Muscle of leg (tissue), 11 donors: Measurements from ENCODE around the gene CALML5. TPM values are rescaled to one million over a fixed set of nuclear protein-coding genes. Genes with fewer than 3 reads are reported as not detected.

ENCODE experiments used
- DNase-seq: peaks from one replicate; pipeline ENCODE4 v3.0.0; 2013
- H3K27ac ChIP-seq: one replicate; pipeline ENCODE4 v1.5.1; 2013; ENCODE audit warnings: mild to moderate bottlenecking, low read length, control low read depth
- H3K27me3 ChIP-seq: one replicate; pipeline ENCODE4 v1.6.1; 2013; ENCODE audit warnings: low read length; ENCODE audit not compliant: control insufficient read depth, insufficient read depth
- H3K36me3 ChIP-seq: one replicate; pipeline ENCODE4 v1.6.1; 2013; ENCODE audit warnings: low read length; ENCODE audit not compliant: control insufficient read depth, insufficient read depth
- H3K4me1 ChIP-seq: one replicate; pipeline ENCODE4 v1.6.1; 2013; ENCODE audit warnings: low read length; ENCODE audit not compliant: control insufficient read depth, insufficient read depth
- H3K4me3 ChIP-seq: one replicate; pipeline ENCODE4 v1.5.1; 2013; ENCODE audit warnings: low read length, control low read depth
- H3K9me3 ChIP-seq: replicated peaks from 2 replicates; pipeline ENCODE4 v1.6.1; 2013; ENCODE audit warnings: low read depth, low read length; ENCODE audit not compliant: control insufficient read depth
- WGBS: methylation state at CpG from one replicate; pipeline ENCODE4 v1.1.5; 2013; ENCODE audit warnings: missing lambda C conversion rate; ENCODE audit not compliant: insufficient coverage; 5-methylcytosine and 5-hydroxymethylcytosine counted together
- polyA plus RNA-seq, 8 donors: library from polyadenylated mRNA; unstranded; fragments of 120-200 nt; gene quantifications; one replicate each; pipeline versions ENCODE4 v1.2.1 to v1.2.3, GENCODE V29; 2013; ENCODE audit warnings: inconsistent platforms in 1 of 8, low replicate concordance in 1 of 8; ENCODE audit not compliant: insufficient read length in 8 of 8, insufficient read depth in 1 of 8
- total RNA-seq: library from RNA; stranded (reverse); fragments of 120-200 nt; gene quantifications from one replicate; pipeline ENCODE4 v1.2.4, GENCODE V29; 2013

The CALML5 gene
- total and polyA plus RNA-seq, 9 donors = 0.19 to 2.2 TPM; not detected in 7

- no peak overlapping the region for H3K27ac ChIP-seq
- 100% methylated on average over 6 of the region's 9 CpGs for WGBS
These were observed 9.9 kb upstream of the CALML5 start for GRCh38 chr10:5509236-5509635.

DNA sequence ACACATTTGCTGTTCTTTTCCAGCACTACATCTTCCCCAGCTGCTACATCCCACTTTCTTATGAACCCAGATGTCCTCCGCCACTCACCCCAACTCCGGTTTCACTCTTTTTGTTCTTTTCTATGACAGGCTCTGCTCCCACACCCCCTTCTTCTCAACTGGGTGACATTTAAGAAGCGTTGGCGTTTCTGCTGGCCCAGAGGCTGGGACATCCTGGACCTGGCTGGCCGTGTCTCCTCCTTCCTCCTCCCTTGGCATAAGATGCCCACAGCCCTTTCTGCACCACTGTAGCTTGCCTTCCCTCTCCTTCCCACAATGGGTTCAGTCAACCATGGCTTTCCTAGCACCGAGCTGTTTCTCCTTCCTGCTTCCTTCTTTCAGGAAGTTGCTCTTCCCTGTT, 9.4 kb upstream of the CALML5 start:
- no peaks in the 10 kb centered on the region for H3K36me3 ChIP-seq
- H3K4me1 ChIP-seq = peaks cover 2% of the 10 kb centered on the region
- no peak overlapping the region for H3K27ac ChIP-seq
- WGBS = 79% methylated on average over 5 of the region's 6 CpGs
- H3K9me3 ChIP-seq = no peaks in the 10 kb centered on the region
- no peak for DNase-seq
- no peaks in the 10 kb centered on the region for H3K27me3 ChIP-seq
- H3K4me3 ChIP-seq = no peak overlapping the region

More at GRCh38 chr10:5509236-5509635, 9.9 kb upstream of the CALML5 start:
- H3K36me3 ChIP-seq = no peaks in the 10 kb centered on the region
- no peaks in the 10 kb centered on the region for H3K9me3 ChIP-seq
- no peak overlapping the region for H3K4me3 ChIP-seq
- no peaks in the 10 kb centered on the region for H3K27me3 ChIP-seq
- no peak for DNase-seq
- H3K4me1 ChIP-seq = peaks cover 2% of the 10 kb centered on the region

DNA sequence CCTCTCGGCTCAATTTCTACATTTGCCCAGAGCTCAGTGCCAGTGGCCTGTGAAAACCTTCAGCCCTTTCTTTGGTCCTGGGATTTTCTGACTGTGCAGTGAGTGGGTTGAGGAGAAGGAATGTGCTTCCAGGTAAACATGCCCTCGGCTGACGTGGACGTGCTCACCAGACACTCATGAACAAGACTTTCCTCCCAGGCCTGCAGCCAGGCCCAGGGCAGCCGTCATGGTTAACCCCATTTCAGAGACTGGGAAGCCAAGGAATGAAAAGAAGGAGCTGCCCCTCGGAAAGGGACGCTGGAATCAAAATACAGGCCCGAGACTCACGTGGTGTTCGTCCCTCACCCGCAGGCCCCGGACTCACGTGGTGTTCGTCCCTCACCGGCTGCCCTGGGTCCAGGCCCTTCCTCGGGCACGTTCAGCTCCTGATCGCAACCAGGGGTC, 8.8 kb upstream of the CALML5 start:
- H3K27ac ChIP-seq = no peak overlapping the region
- H3K9me3 ChIP-seq = no peaks in the 10 kb centered on the region
- no peaks in the 10 kb centered on the region for H3K36me3 ChIP-seq
- WGBS = 87% methylated on average over 16 of the region's 18 CpGs
- DNase-seq = no peak
- H3K27me3 ChIP-seq = no peaks in the 10 kb centered on the region
- H3K4me1 ChIP-seq = peaks cover 2% of the 10 kb centered on the region
- no peak overlapping the region for H3K4me3 ChIP-seq

DNA sequence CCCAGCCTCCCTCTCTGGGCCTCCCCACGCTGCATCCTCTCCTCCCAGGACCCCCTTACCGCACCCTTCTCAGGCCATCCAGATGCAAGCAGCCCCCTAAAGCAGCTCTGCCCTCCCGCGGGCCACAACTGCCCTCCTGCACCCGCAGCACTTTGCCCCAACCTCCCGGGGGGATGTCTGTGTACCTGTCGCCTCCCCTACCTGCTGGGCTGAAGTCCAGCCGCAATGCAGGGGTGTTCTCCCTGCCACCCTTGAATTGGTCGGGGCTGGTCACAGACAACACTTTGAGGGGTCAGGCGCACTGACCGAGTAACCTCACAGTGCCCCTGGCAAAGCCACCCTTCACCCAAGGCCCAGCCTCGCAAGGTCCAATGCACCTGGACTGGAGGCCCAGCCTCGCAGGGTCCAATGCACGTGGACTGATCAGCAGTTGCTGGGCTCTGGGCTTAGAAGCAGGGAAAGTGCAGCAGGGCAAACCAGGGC, 8.3 kb upstream of the CALML5 start:
- H3K9me3 ChIP-seq = no peaks in the 10 kb centered on the region
- no peak for DNase-seq
- H3K27me3 ChIP-seq = no peaks in the 10 kb centered on the region
- H3K4me3 ChIP-seq = no peak overlapping the region
- H3K27ac ChIP-seq = no peak overlapping the region
- peaks cover 2% of the 10 kb centered on the region for H3K4me1 ChIP-seq
- 90% methylated on average over 14 of the region's 14 CpGs for WGBS
- H3K36me3 ChIP-seq = no peaks in the 10 kb centered on the region

- Histone ChIP-seq H3K4me1 (peaks cover 4% of the 10 kb centered on the region), H3K4me3 (no peak overlapping the region), H3K36me3 (no peaks in the 10 kb centered on the region), H3K27me3 (no peaks in the 10 kb centered on the region), H3K27ac (no peak overlapping the region), H3K9me3 (no peaks in the 10 kb centered on the region)
- DNase-seq = no peak
- WGBS = 87% methylated on average over 12 of the region's 19 CpGs
These were observed 7.6 kb upstream of the CALML5 start for GRCh38 chr10:5506751-5507648.

GRCh38 chr10:5506246-5506645, 6.9 kb upstream of the CALML5 start:
- Histone ChIP-seq H3K4me3 (no peak overlapping the region), H3K4me1 (peaks cover 6% of the 10 kb centered on the region), H3K27me3 (no peaks in the 10 kb centered on the region), H3K9me3 (no peaks in the 10 kb centered on the region), H3K27ac (no peak overlapping the region), H3K36me3 (no peaks in the 10 kb centered on the region)
- no peak for DNase-seq
- WGBS = no CpG with 5 or more reads among the region's 2 CpGs

GRCh38 chr10:5504146-5505072, 5.0 kb upstream of the CALML5 start:
- H3K4me1 ChIP-seq = peaks cover 8% of the 10 kb centered on the region
- H3K4me3 ChIP-seq = no peak overlapping the region
- DNase-seq = no peak
- H3K36me3 ChIP-seq = no peaks in the 10 kb centered on the region
- H3K9me3 ChIP-seq = no peaks in the 10 kb centered on the region
- no peak overlapping the region for H3K27ac ChIP-seq
- 83% methylated on average over 10 of the region's 18 CpGs for WGBS
- no peaks in the 10 kb centered on the region for H3K27me3 ChIP-seq

DNA sequence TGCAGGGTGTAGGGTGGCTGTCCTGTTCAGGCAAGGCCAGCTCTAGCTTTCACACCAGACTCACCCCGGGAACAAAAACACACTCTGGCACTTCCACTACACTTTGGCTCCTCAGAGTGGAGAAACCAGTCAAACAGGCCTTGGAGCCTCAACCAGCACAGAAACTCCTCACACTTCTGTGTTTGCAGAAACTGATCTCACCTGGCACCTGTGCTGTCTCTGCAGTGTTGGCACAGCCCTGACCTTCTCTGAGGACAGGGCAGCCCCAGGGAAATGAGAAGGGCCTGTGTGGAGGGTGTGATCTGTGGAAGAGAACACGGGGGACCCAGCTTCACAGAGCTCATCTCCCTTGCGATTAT, 4.1 kb upstream of the CALML5 start:
- no peak for DNase-seq
- WGBS = no CpG with 5 or more reads among the region's 3 CpGs
- H3K4me3 ChIP-seq = no peak overlapping the region
- H3K36me3 ChIP-seq = no peaks in the 10 kb centered on the region
- H3K9me3 ChIP-seq = no peaks in the 10 kb centered on the region
- H3K27me3 ChIP-seq = no peaks in the 10 kb centered on the region
- peaks cover 8% of the 10 kb centered on the region for H3K4me1 ChIP-seq
- no peak overlapping the region for H3K27ac ChIP-seq

DNA sequence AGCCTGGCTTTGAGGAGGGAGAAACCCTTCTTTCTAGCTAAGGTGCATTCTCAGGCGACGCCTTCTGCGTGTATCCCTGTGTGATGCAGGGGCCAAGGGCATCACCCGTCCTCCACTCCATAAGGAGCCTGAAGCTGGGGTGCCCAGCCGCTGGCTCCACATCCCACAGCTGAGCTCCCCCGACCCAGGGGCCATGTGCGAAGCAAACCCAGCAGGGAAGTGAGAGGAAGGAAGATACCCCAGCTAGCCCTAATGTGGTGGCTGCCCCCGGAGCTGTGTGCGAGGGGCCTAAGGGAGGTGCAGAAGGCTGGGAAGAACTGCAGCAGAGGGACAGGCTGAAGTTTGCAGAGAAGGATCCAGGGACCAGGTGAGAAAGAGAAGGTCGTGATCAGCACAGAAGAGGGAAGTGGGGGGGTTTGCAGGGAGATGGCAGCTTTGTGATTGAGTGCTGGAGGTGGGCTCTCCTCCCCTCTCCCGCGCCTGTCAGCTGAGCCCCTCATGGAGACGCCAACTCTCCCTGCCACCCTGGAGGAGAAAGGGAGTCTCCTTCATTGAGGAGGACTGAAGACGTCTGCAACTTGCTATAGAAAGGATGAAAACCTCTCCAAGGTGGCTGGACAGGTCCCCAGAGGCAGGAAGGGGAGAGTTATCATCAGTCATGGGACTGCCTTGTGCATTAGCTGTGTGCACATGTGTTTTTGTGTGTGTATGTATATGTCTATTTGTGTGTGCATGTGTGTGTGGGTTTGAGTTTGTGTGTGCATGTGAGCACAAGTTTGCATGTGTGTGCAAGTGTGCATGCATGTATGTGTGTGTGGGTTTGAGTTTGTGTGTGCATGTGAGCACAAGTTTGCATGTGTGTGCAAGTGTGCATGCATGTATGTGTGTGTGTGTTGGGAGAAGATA, 3.5 kb upstream of the CALML5 start:
- Histone ChIP-seq H3K4me1 (peaks cover 8% of the 10 kb centered on the region), H3K27me3 (no peaks in the 10 kb centered on the region), H3K4me3 (no peak overlapping the region), H3K9me3 (no peaks in the 10 kb centered on the region), H3K27ac (no peak overlapping the region), H3K36me3 (no peaks in the 10 kb centered on the region)
- 80% methylated on average over 10 of the region's 14 CpGs for WGBS
- DNase-seq = no peak
